GM12878 (cell line): ENCODE measurements around the gene SUV39H1. TPM values are rescaled to one million over a fixed set of nuclear protein-coding genes. Genes with fewer than 3 reads are reported as not detected.

Experiments
- ATAC-seq: fragments of 200-7000 bp; cut with Tn5 transposase; 3 replicates; pipeline ENCODE4 v1.9.1; 2020; ENCODE audit warnings: mild to moderate bottlenecking, moderate library complexity
- BruUV-seq: library from RNA; stranded (reverse); fragments of 400-500 nt; replicated peaks from 2 replicates; lab custom pipeline; 2021; lab: Mats Ljungman, UMichigan
- CTCF ChIA-PET: fragments of 300-600 bp; sonication (Branson Sonifier 250); formaldehyde crosslinking; extraction: SDS; loops from one replicate; lab custom pipeline; 2021; ENCODE audit warnings: inconsistent platforms; lab: Yijun Ruan, JAX
- POLR2A ChIA-PET: fragments of 350-600 bp; formaldehyde crosslinking; extraction: SDS; loops from one replicate; lab custom pipeline; 2021; ENCODE audit warnings: inconsistent platforms; lab: Charles Lee
- RAD21 ChIA-PET: fragments of 300-600 bp; sonication (Branson Sonifier 250); formaldehyde crosslinking; loops from one replicate; lab custom pipeline; 2023; ENCODE audit warnings: antibody characterized with exemption; ENCODE audit not compliant: unreplicated experiment; lab: Charles Lee
- SMC1A ChIA-PET: fragments of 300-600 bp; sonication (Branson Sonifier 250); formaldehyde crosslinking; loops from one replicate; lab custom pipeline; 2023; ENCODE audit not compliant: unreplicated experiment, uncharacterized antibody; lab: Charles Lee
- DNase-seq: peaks from one replicate; pipeline ENCODE4 v3.0.0-alpha.2; 2011; ENCODE audit warnings: low read depth, low spot score
- FAIRE-seq: peaks from 3 replicates; lab custom pipeline; 2011; peaks lifted over from hg19 to GRCh38; lab: Jason Lieb, UNC
- H2AFZ ChIP-seq: 2 replicates; pipeline ENCODE4 v1.6.0; 2011; ENCODE audit warnings: low read depth, low read length, control low read depth; ENCODE audit not compliant: control insufficient read depth
- H3K27ac ChIP-seq: 2 replicates; pipeline ENCODE4 v1.5.1; 2011; ENCODE audit warnings: control low read depth; ENCODE audit not compliant: control insufficient read depth, insufficient read depth
- H3K27me3 ChIP-seq, 2 experiments: replicated peaks in 1 of 2; 2 replicates each; pipeline versions ENCODE4 v1.6.0 to v1.6.1; 2011; ENCODE audit warnings: low read length in 1 of 2; ENCODE audit not compliant: control insufficient read depth in 2 of 2, insufficient read depth in 2 of 2
- H3K36me3 ChIP-seq, 2 experiments: 2 replicates each; pipeline ENCODE4 v1.5.1; 2011; ENCODE audit warnings: low read length in 1 of 2; ENCODE audit not compliant: control insufficient read depth in 2 of 2, insufficient read depth in 2 of 2
- H3K4me1 ChIP-seq: 2 replicates; pipeline ENCODE4 v1.6.1; 2011; ENCODE audit warnings: mild to moderate bottlenecking, low read length, moderate library complexity, mixed read lengths; ENCODE audit not compliant: control insufficient read depth, insufficient read depth
- H3K4me2 ChIP-seq: 2 replicates; pipeline ENCODE4 v1.6.0; 2011; ENCODE audit warnings: control low read depth; ENCODE audit not compliant: control insufficient read depth, insufficient read depth
- H3K4me3 ChIP-seq: fragments of 200-600 bp; sonication (generic); 2 replicates; pipeline ENCODE4 v1.5.1; 2016
- H3K79me2 ChIP-seq: 2 replicates; pipeline ENCODE4 v1.6.0; 2011; ENCODE audit warnings: low read length; ENCODE audit not compliant: control insufficient read depth, insufficient read depth
- H3K9ac ChIP-seq: 2 replicates; pipeline ENCODE4 v1.8.0; 2011; ENCODE audit warnings: low read length, control low read depth, mixed read lengths; ENCODE audit not compliant: control insufficient read depth, insufficient read depth
- H3K9me3 ChIP-seq: replicated peaks from 3 replicates; pipeline ENCODE4 v1.5.1; 2011; ENCODE audit warnings: mild to moderate bottlenecking, low read length; ENCODE audit not compliant: control insufficient read depth, insufficient read depth
- H4K20me1 ChIP-seq: 2 replicates; pipeline ENCODE4 v1.6.0; 2011; ENCODE audit not compliant: control insufficient read depth, insufficient read depth
- HCFC1 ChIP-seq: fragments of 150-350 bp; IDR thresholded peaks from 2 replicates; pipeline ENCODE4 v1.6.1; 2014; ENCODE audit warnings: low read length
- SRF ChIP-seq, 2 experiments: IDR thresholded peaks; 2 replicates each; pipeline ENCODE4 v1.6.1; 2011; ENCODE audit warnings: low read depth in 2 of 2, low read length in 2 of 2, mild to moderate bottlenecking in 1 of 2, moderate library complexity in 1 of 2
- in situ Hi-C: fragments of 300-500 bp; cut with MboI; formaldehyde crosslinking; loops from 9 replicates; pipeline ENCODE4 v1.14.3; 2018; ENCODE audit warnings: mixed read lengths
- intact Hi-C: fragments of 100-400 bp; cut with micrococcal nuclease; formaldehyde crosslinking; loops from one replicate; pipeline ENCODE4 v1.14.2; 2022; ENCODE audit not compliant: unreplicated experiment
- polyA plus RNA-seq, 11 experiments: library from polyadenylated mRNA; depleted of rRNA in 4 of 11; unstranded in 6 of 11; stranded (reverse) in 5 of 11; fragments of >200 nt; fragmentation: Nextera tagmentation in 4 of 11; fragmentation: Illumina TruSeq in 1 of 11; extraction: Ambion mirVana in 4 of 11; extraction: Trizol in 1 of 11; gene quantifications; 1 replicate in 1 of 11; 2 replicates in 10 of 11; pipeline versions ENCODE4 v1.2.1 to v1.2.3, GENCODE V29; 2011 to 2016; ENCODE audit warnings: inconsistent platforms in 2 of 11, missing spikeins in 2 of 11, low read depth in 1 of 11
- total RNA-seq, 4 experiments: library from RNA; depleted of rRNA in 3 of 4; stranded (reverse); fragments of >200 nt in 3 of 4; fragmentation: Illumina TruSeq in 1 of 4; extraction: Trizol in 1 of 4; gene quantifications; 2 replicates each; pipeline versions ENCODE4 v1.2.1 to v1.2.3, GENCODE V29; 2013 to 2021
- TF ChIP-seq, protein P1 (sequence below): fragments of 450-650 bp; IDR thresholded peaks from 2 replicates; pipeline ENCODE4 v1.6.1; 2017; ENCODE audit warnings: mild to moderate bottlenecking
- TF ChIP-seq, protein P2 (sequence below): IDR thresholded peaks from 2 replicates; pipeline ENCODE4 v1.6.1; 2011; ENCODE audit warnings: borderline replicate concordance, low read depth, mild to moderate bottlenecking, moderate library complexity, low read length; ENCODE audit not compliant: insufficient read depth, poor library complexity, severe bottlenecking

The SUV39H1 gene
- total and polyA plus RNA-seq, 10 of the 15 experiments (the other 5 are each of a cell fraction or from before 2014, with no cell fraction given) = 4.9 to 33.2 (median 17.1) TPM

DNA sequence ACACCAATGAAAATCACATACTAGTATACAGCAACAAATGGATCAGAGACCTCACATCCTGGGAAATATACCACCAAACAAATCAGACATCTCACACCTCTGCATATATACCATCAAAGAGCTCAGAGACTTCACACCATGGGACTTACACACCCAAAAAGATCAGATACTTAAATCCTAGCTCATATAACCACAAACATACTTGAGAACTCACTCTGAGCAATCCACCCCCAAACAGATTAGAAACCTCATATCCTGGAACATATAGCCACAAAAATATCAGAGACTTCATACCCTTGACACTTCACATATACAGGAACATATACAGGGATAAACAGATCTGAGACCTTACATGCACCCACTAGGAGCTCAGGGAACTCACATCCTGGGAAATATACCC is 32.1 kb downstream of the SUV39H1 start:
- Histone ChIP-seq H3K79me2 (no peaks in the 10 kb centered on the region), H2AFZ (no peak overlapping the region), H3K4me2 (no peak overlapping the region), H3K4me1 (no peaks in the 10 kb centered on the region), H3K36me3 (no peaks in the 10 kb centered on the region), H3K27me3 (no peaks in the 10 kb centered on the region), H3K9me3 (no peaks in the 10 kb centered on the region), H3K4me3 (no peak overlapping the region), H4K20me1 (no peaks in the 10 kb centered on the region), H3K9ac (no peak overlapping the region), H3K27ac (no peak overlapping the region)
- ChIA-PET POLR2A (interaction anchor here (0.6 to 0.7 kb wide), 2 partner anchors 17 to 315 kb away, joined by 3 read pairs; partner anchors contain the start of gene TFE3), RAD21 (no interaction called here), SMC1A (no interaction called here), CTCF (interaction anchor here (1.6 kb wide), 1 partner anchor 8 kb away, joined by 3 read pairs; no protein-coding TSS in a partner anchor)
- TF ChIP-seq, protein P1, sequence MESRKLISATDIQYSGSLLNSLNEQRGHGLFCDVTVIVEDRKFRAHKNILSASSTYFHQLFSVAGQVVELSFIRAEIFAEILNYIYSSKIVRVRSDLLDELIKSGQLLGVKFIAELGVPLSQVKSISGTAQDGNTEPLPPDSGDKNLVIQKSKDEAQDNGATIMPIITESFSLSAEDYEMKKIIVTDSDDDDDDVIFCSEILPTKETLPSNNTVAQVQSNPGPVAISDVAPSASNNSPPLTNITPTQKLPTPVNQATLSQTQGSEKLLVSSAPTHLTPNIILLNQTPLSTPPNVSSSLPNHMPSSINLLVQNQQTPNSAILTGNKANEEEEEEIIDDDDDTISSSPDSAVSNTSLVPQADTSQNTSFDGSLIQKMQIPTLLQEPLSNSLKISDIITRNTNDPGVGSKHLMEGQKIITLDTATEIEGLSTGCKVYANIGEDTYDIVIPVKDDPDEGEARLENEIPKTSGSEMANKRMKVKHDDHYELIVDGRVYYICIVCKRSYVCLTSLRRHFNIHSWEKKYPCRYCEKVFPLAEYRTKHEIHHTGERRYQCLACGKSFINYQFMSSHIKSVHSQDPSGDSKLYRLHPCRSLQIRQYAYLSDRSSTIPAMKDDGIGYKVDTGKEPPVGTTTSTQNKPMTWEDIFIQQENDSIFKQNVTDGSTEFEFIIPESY = no peak
- TF ChIP-seq SRF (IDR thresholded peaks at IDR 0.05; ENCODE audit: low read depth in 2 of 2, low read length in 2 of 2) (no peak), HCFC1 (no peak)
- TF ChIP-seq, protein P2, sequence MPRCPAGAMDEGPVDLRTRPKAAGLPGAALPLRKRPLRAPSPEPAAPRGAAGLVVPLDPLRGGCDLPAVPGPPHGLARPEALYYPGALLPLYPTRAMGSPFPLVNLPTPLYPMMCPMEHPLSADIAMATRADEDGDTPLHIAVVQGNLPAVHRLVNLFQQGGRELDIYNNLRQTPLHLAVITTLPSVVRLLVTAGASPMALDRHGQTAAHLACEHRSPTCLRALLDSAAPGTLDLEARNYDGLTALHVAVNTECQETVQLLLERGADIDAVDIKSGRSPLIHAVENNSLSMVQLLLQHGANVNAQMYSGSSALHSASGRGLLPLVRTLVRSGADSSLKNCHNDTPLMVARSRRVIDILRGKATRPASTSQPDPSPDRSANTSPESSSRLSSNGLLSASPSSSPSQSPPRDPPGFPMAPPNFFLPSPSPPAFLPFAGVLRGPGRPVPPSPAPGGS = no peak
- no TSS peak for BruUV-seq
- intact Hi-C loops = no loop called here
- in situ Hi-C loops = no loop called here
- FAIRE-seq = no peak
- no peak for DNase-seq
- no peak for ATAC-seq
